Activated CD4-positive, alpha-beta T cell treated with anti-CD3 and anti-CD28 coated beads for 36 hours (primary cell): ENCODE results near the gene TSPAN9. TPM values are rescaled to one million over a fixed set of nuclear protein-coding genes. Genes with fewer than 3 reads are reported as not detected.

Source experiments
- ATAC-seq: fragments of 200-7000 bp; cut with Tn5 transposase; one replicate; pipeline ENCODE4 v1.10.0; 2021; ENCODE audit warnings: mild to moderate bottlenecking, moderate library complexity
- CTCF ChIA-PET: fragments of 350-600 bp; sonication (Branson Sonifier 250); formaldehyde crosslinking; loops from one replicate; lab custom pipeline; 2021; ENCODE audit warnings: antibody characterized with exemption; lab: Charles Lee
- POLR2A ChIA-PET: fragments of 350-600 bp; sonication (Branson Sonifier 250); formaldehyde crosslinking; loops from one replicate; lab custom pipeline; 2021; ENCODE audit warnings: antibody characterized with exemption, inconsistent platforms; lab: Charles Lee
- DNase-seq: peaks from one replicate; pipeline ENCODE4 v3.0.0-alpha.2; 2020
- H3K27ac Mint-ChIP-seq: one replicate; pipeline ENCODE4 v1.8.0; 2021; ENCODE audit warnings: mixed read lengths
- H3K27me3 Mint-ChIP-seq: one replicate; pipeline ENCODE4 v1.8.0; 2021; ENCODE audit warnings: mixed read lengths
- H3K36me3 Mint-ChIP-seq: one replicate; pipeline ENCODE4 v1.8.0; 2021; ENCODE audit warnings: low read depth, mixed read lengths
- H3K4me1 Mint-ChIP-seq: one replicate; pipeline ENCODE4 v1.8.0; 2021; ENCODE audit warnings: mixed read lengths
- H3K4me3 Mint-ChIP-seq: one replicate; pipeline ENCODE4 v1.8.0; 2021; ENCODE audit warnings: mild to moderate bottlenecking, moderate library complexity, mixed read lengths
- H3K9me3 Mint-ChIP-seq: one replicate; pipeline ENCODE4 v1.8.0; 2021; ENCODE audit warnings: low read depth, mixed read lengths
- intact Hi-C, 2 experiments: fragments of 100-400 bp; cut with DNase I in 1 of 2; cut with micrococcal nuclease in 1 of 2; formaldehyde crosslinking; loops; one replicate each; pipeline versions ENCODE4 v1.14.2 to v1.15.1; 2022 to 2024; cut with DNase I, micrococcal nuclease
- total RNA-seq, 2 experiments: library from RNA; stranded (reverse); gene quantifications; one replicate each; pipeline ENCODE4 v1.2.3, GENCODE V29; 2021

Gene TSPAN9
- total RNA-seq, 2 experiments from 2014 or later = 0.82 to 1.3 TPM

- ATAC-seq = no peak
Observed at GRCh38 chr12:3036901-3037600, 40.1 kb upstream of the TSPAN9 start.

GRCh38 chr12:3038166-3038565 is 39.0 kb upstream of the TSPAN9 start:
- no peak for DNase-seq
- H3K9me3 Mint-ChIP-seq = no peaks in the 10 kb centered on the region
- intact Hi-C loops = no loop called here
- POLR2A ChIA-PET = no interaction called here
- H3K4me3 Mint-ChIP-seq = no peak overlapping the region
- CTCF ChIA-PET = no interaction called here
- H3K27me3 Mint-ChIP-seq = peaks cover 13% of the 10 kb centered on the region
- no peak overlapping the region for H3K27ac Mint-ChIP-seq
- ATAC-seq = no peak
- no peaks in the 10 kb centered on the region for H3K36me3 Mint-ChIP-seq
- H3K4me1 Mint-ChIP-seq = no peaks in the 10 kb centered on the region

More at GRCh38 chr12:3036901-3037600, 40.1 kb upstream of the TSPAN9 start:
- no peak for DNase-seq
- CTCF ChIA-PET = interaction anchor here (0.7 kb wide), 1 partner anchor 218 kb away, joined by 3 read pairs; no protein-coding TSS in a partner anchor
- intact Hi-C loops = no loop called here
- H3K36me3 Mint-ChIP-seq = no peaks in the 10 kb centered on the region
- H3K4me1 Mint-ChIP-seq = no peaks in the 10 kb centered on the region
- H3K27me3 Mint-ChIP-seq = peaks cover 5% of the 10 kb centered on the region
- POLR2A ChIA-PET = no interaction called here
- no peak overlapping the region for H3K27ac Mint-ChIP-seq
- H3K4me3 Mint-ChIP-seq = no peak overlapping the region
- no peaks in the 10 kb centered on the region for H3K9me3 Mint-ChIP-seq

- POLR2A ChIA-PET = no interaction called here
- ATAC-seq = no peak
Observed at GRCh38 chr12:3038926-3039510, 38.2 kb upstream of the TSPAN9 start.

GRCh38 chr12:3040026-3040656 is 37.0 kb upstream of the TSPAN9 start:
- CTCF ChIA-PET = no interaction called here
- H3K4me3 Mint-ChIP-seq = no peak overlapping the region
- intact Hi-C loops = loop anchor here (2.0 to 10.0 kb wide), 2 partner anchors 155 to 165 kb away; partner anchors contain the start of genes FOXM1 (in 1 of the 2) and RHNO1 (in 1 of the 2)
- H3K4me1 Mint-ChIP-seq = no peaks in the 10 kb centered on the region
- POLR2A ChIA-PET = no interaction called here
- DNase-seq (no peak), ATAC-seq (no peak)
- no peaks in the 10 kb centered on the region for H3K9me3 Mint-ChIP-seq
- no peak overlapping the region for H3K27ac Mint-ChIP-seq
- H3K36me3 Mint-ChIP-seq = no peaks in the 10 kb centered on the region
- peaks cover 21% of the 10 kb centered on the region for H3K27me3 Mint-ChIP-seq

More at GRCh38 chr12:3038926-3039510, 38.2 kb upstream of the TSPAN9 start:
- DNase-seq = no peak
- Mint-ChIP-seq H3K4me3 (no peak overlapping the region), H3K27me3 (peaks cover 17% of the 10 kb centered on the region), H3K4me1 (no peaks in the 10 kb centered on the region), H3K36me3 (no peaks in the 10 kb centered on the region), H3K27ac (no peak overlapping the region), H3K9me3 (no peaks in the 10 kb centered on the region)
- intact Hi-C loops = no loop called here
- CTCF ChIA-PET = interaction anchor here (0.6 kb wide), 1 partner anchor 185 kb away, joined by 3 read pairs; no protein-coding TSS in a partner anchor

GRCh38 chr12:3040663-3041544 is 36.3 kb upstream of the TSPAN9 start:
- ChIA-PET POLR2A (no interaction called here), CTCF (interaction anchor here (0.7 to 1.2 kb wide), 6 partner anchors 30 to 162 kb away, joined by 3 to 4 read pairs (median 3); no protein-coding TSS in a partner anchor)
- no peak overlapping the region for H3K4me3 Mint-ChIP-seq
- H3K27ac Mint-ChIP-seq = no peak overlapping the region
- no peaks in the 10 kb centered on the region for H3K36me3 Mint-ChIP-seq
- no peaks in the 10 kb centered on the region for H3K9me3 Mint-ChIP-seq
- intact Hi-C loops = loop anchor here (1.0 to 10.0 kb wide), 3 partner anchors 156 to 188 kb away; partner anchors contain the start of genes FOXM1 (in 1 of the 2) and RHNO1 (in 1 of the 2)
- no peak for DNase-seq
- no peak for ATAC-seq
- peaks cover 22% of the 10 kb centered on the region for H3K27me3 Mint-ChIP-seq
- no peaks in the 10 kb centered on the region for H3K4me1 Mint-ChIP-seq

GRCh38 chr12:3041558-3042164 is 35.5 kb upstream of the TSPAN9 start:
- Mint-ChIP-seq H3K4me3 (no peak overlapping the region), H3K27me3 (peaks cover 22% of the 10 kb centered on the region), H3K27ac (no peak overlapping the region), H3K4me1 (no peaks in the 10 kb centered on the region), H3K9me3 (no peaks in the 10 kb centered on the region), H3K36me3 (no peaks in the 10 kb centered on the region)
- peak; percentile 79 for DNase-seq
- intact Hi-C loops = loop anchor here (1.0 to 10.0 kb wide), 3 partner anchors 157 to 188 kb away; partner anchors contain the start of genes FOXM1 (in 1 of the 2) and RHNO1 (in 1 of the 2)
- ChIA-PET CTCF (interaction anchor here (0.7 to 1.2 kb wide), 9 partner anchors 19 to 190 kb away, joined by 3 to 4 read pairs (median 3); no protein-coding TSS in a partner anchor), POLR2A (no interaction called here)
- peak; percentile 98 for ATAC-seq

- Mint-ChIP-seq H3K27me3 (peaks cover 22% of the 10 kb centered on the region), H3K4me1 (no peaks in the 10 kb centered on the region), H3K9me3 (no peaks in the 10 kb centered on the region), H3K4me3 (no peak overlapping the region), H3K27ac (no peak overlapping the region), H3K36me3 (no peaks in the 10 kb centered on the region)
- DNase-seq (no peak), ATAC-seq (no peak)
- intact Hi-C loops = loop anchor here in 1 of 2 experiments (10.0 kb wide), 1 partner anchor 168 kb away; the partner anchor contains the start of genes FOXM1 and RHNO1
- ChIA-PET POLR2A (no interaction called here), CTCF (interaction anchor here (0.7 to 1.2 kb wide), 4 partner anchors 9 to 191 kb away, joined by 3 read pairs; no protein-coding TSS in a partner anchor)
Observed at GRCh38 chr12:3042394-3042793, 34.8 kb upstream of the TSPAN9 start.

- CTCF ChIA-PET = interaction anchor here (0.6 to 1.2 kb wide), 5 partner anchors 9 to 1127 kb away, joined by 3 read pairs; no protein-coding TSS in a partner anchor
- Mint-ChIP-seq H3K27ac (no peak overlapping the region), H3K9me3 (no peaks in the 10 kb centered on the region), H3K27me3 (peaks cover 22% of the 10 kb centered on the region), H3K36me3 (no peaks in the 10 kb centered on the region), H3K4me1 (no peaks in the 10 kb centered on the region), H3K4me3 (no peak overlapping the region)
- intact Hi-C loops = loop anchor here in 1 of 2 experiments (10.0 kb wide), 1 partner anchor 168 kb away; the partner anchor contains the start of genes FOXM1 and RHNO1
- DNase-seq (no peak), ATAC-seq (no peak)
- POLR2A ChIA-PET = no interaction called here
Observed at GRCh38 chr12:3042826-3043225, 34.4 kb upstream of the TSPAN9 start.

GRCh38 chr12:3043406-3043805 is 33.8 kb upstream of the TSPAN9 start:
- Mint-ChIP-seq H3K4me1 (no peaks in the 10 kb centered on the region), H3K9me3 (no peaks in the 10 kb centered on the region), H3K36me3 (no peaks in the 10 kb centered on the region), H3K27ac (no peak overlapping the region), H3K4me3 (no peak overlapping the region), H3K27me3 (peaks cover 22% of the 10 kb centered on the region)
- ChIA-PET POLR2A (no interaction called here), CTCF (interaction anchor here (0.6 to 1.0 kb wide), 4 partner anchors 8 to 1126 kb away, joined by 3 read pairs; no protein-coding TSS in a partner anchor)
- ATAC-seq (no peak), DNase-seq (no peak)
- intact Hi-C loops = loop anchor here in 1 of 2 experiments (10.0 kb wide), 1 partner anchor 169 kb away; the partner anchor contains the start of genes FOXM1 and RHNO1

- no peak for DNase-seq
- H3K4me1 Mint-ChIP-seq = no peaks in the 10 kb centered on the region
- H3K4me3 Mint-ChIP-seq = no peak overlapping the region
- no peaks in the 10 kb centered on the region for H3K36me3 Mint-ChIP-seq
- ATAC-seq = no peak
- H3K27ac Mint-ChIP-seq = no peak overlapping the region
- POLR2A ChIA-PET = no interaction called here
- H3K27me3 Mint-ChIP-seq = peaks cover 23% of the 10 kb centered on the region
- H3K9me3 Mint-ChIP-seq = no peaks in the 10 kb centered on the region
- CTCF ChIA-PET = interaction anchor here (0.7 kb wide), 1 partner anchor 687 kb away, joined by 3 read pairs; no protein-coding TSS in a partner anchor
- intact Hi-C loops = loop anchor here in 1 of 2 experiments (10.0 kb wide), 1 partner anchor 169 kb away; the partner anchor contains the start of genes FOXM1 and RHNO1
Observed at GRCh38 chr12:3044141-3044630, 33.0 kb upstream of the TSPAN9 start.
